Astrocyte of the cerebellum (primary cell): ENCODE measurements around the gene TIMM8B.
"Not testable (repeated sequence)": the region's sequence is repeated elsewhere in the genome, so short reads cannot be mapped to it uniquely, and the experiment has no call there.

Experiments used
- DNase-seq: peaks from one replicate; pipeline ENCODE4 v3.0.0-alpha.2; 2011; ENCODE audit warnings: low read depth
- H3K4me3 ChIP-seq: 2 replicates; pipeline ENCODE4 v1.5.1; 2011; ENCODE audit warnings: mild to moderate bottlenecking, low read depth, low read length, moderate library complexity
- CTCF ChIP-seq: IDR thresholded peaks from 2 replicates; pipeline ENCODE4 v1.5.1; 2012; ENCODE audit warnings: low read length, low read depth, moderate library complexity, mild to moderate bottlenecking; ENCODE audit errors: missing control alignments
- in situ Hi-C: cut with HindIII; loops from 2 replicates; pipeline ENCODE4 v1.10.0; 2017; ENCODE audit warnings: low sequenced_read_pairs

TIMM8B gene

GRCh38 chr11:112051768-112052167, 34.8 kb downstream of the TIMM8B start:
- no peak for DNase-seq
- TF ChIP-seq CTCF: no peak
- in situ Hi-C loops: no loop called here
- no peak overlapping the region for H3K4me3 ChIP-seq

- no peak for DNase-seq
- in situ Hi-C loops: no loop called here
- TF ChIP-seq CTCF: no peak
- no peak overlapping the region for H3K4me3 ChIP-seq
Observed at GRCh38 chr11:112050721-112051120, 35.8 kb downstream of the TIMM8B start.

- in situ Hi-C loops: no loop called here
- TF ChIP-seq CTCF: no peak
- H3K4me3 ChIP-seq: no peak overlapping the region
- DNase-seq: no peak
Observed at GRCh38 chr11:112049777-112050176, 36.8 kb downstream of the TIMM8B start.

GRCh38 chr11:112048256-112048655, 38.3 kb downstream of the TIMM8B start:
- DNase-seq, in situ Hi-C loops: not testable (repeated sequence)

GRCh38 chr11:112046647-112047046, 39.9 kb downstream of the TIMM8B start:
- H3K4me3 ChIP-seq, DNase-seq, in situ Hi-C loops: not testable (repeated sequence)

More at GRCh38 chr11:112048256-112048655, 38.3 kb downstream of the TIMM8B start:
- not testable (repeated sequence) for H3K4me3 ChIP-seq

GRCh38 chr11:112044961-112045360, 41.6 kb downstream of the TIMM8B start:
- no peak for TF ChIP-seq CTCF
- in situ Hi-C loops: no loop called here
- H3K4me3 ChIP-seq: no peak overlapping the region
- no peak for DNase-seq

GRCh38 chr11:112042961-112043304, 43.6 kb downstream of the TIMM8B start:
- in situ Hi-C loops: no loop called here
- DNase-seq: no peak
- no peak for TF ChIP-seq CTCF
- no peak overlapping the region for H3K4me3 ChIP-seq
